Measurements from ENCODE around the gene ITGB7. TPM values are rescaled to one million over a fixed set of nuclear protein-coding genes. Genes with fewer than 3 reads are reported as not detected.
A peak's percentile ranks its signal among the peaks of the same experiment; 100 is the strongest.

Gene ITGB7
- total RNA-seq, 2 experiments from 2014 or later: 166 to 180 TPM

- ATAC-seq (ENCODE audit: poor library complexity) (peak; percentile 75), DNase-seq (peak; percentile 66 to 93 (median 78))
- Mint-ChIP-seq H3K9me3 (no peaks in the 10 kb centered on the region), H3K4me3 (peak overlapping the region; percentile 100), H3K27me3 (no peaks in the 10 kb centered on the region), H3K4me1 (ENCODE audit: low read depth) (peaks cover 86% of the 10 kb centered on the region), H3K36me3 (ENCODE audit: low read depth) (peaks cover 34% of the 10 kb centered on the region), H3K27ac (peak overlapping the region; percentile 90)
- Histone ChIP-seq H3K4me3 (ENCODE audit: low read length) (peak overlapping the region; percentile 77), H3K4me1 (ENCODE audit: insufficient read depth, low read length) (peaks cover 84% of the 10 kb centered on the region), H3K27ac (ENCODE audit: low read depth in 1 of 2, low read length in 2 of 2) (peak overlapping the region; percentile 40 to 92), H3K9me3 (ENCODE audit: control insufficient read depth in 1 of 2, insufficient read depth in 1 of 2, low read length in 2 of 2) (no peaks in the 10 kb centered on the region), H3K36me3 (ENCODE audit: insufficient read depth, low read length) (peaks cover 10% of the 10 kb centered on the region), H3K27me3 (ENCODE audit: control insufficient read depth in 1 of 2, insufficient read depth in 2 of 2, low read length in 2 of 2) (no peaks in the 10 kb centered on the region)
- TF ChIP-seq, protein P1, sequence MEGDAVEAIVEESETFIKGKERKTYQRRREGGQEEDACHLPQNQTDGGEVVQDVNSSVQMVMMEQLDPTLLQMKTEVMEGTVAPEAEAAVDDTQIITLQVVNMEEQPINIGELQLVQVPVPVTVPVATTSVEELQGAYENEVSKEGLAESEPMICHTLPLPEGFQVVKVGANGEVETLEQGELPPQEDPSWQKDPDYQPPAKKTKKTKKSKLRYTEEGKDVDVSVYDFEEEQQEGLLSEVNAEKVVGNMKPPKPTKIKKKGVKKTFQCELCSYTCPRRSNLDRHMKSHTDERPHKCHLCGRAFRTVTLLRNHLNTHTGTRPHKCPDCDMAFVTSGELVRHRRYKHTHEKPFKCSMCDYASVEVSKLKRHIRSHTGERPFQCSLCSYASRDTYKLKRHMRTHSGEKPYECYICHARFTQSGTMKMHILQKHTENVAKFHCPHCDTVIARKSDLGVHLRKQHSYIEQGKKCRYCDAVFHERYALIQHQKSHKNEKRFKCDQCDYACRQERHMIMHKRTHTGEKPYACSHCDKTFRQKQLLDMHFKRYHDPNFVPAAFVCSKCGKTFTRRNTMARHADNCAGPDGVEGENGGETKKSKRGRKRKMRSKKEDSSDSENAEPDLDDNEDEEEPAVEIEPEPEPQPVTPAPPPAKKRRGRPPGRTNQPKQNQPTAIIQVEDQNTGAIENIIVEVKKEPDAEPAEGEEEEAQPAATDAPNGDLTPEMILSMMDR (IDR thresholded peaks at IDR 0.05): no peak
- ChIA-PET POLR2A (interaction anchor here (0.7 to 5.6 kb wide), 32 partner anchors 10 to 635 kb away, joined by 3 to 43 read pairs (median 5); partner anchors contain the start of genes AAAS, CSAD, ESPL1 and ITGB7), CTCF (interaction anchor here (0.5 to 8.3 kb wide), 8 partner anchors 10 to 101 kb away, joined by 3 to 68 read pairs (median 3); partner anchors contain the start of genes AAAS, ESPL1 and ITGB7)
- intact Hi-C loops (cut with DNase I, micrococcal nuclease): loop anchor here (1.0 to 5.0 kb wide), 3 partner anchors 38 to 47 kb away; partner anchors contain the start of genes CSAD (in 2 of the 2), ZNF740 (in 2 of the 2) and ESPL1 (in 1 of the 2)
These were observed 13.1 kb upstream of the ITGB7 start for GRCh38 chr12:53219956-53220693.

DNA sequence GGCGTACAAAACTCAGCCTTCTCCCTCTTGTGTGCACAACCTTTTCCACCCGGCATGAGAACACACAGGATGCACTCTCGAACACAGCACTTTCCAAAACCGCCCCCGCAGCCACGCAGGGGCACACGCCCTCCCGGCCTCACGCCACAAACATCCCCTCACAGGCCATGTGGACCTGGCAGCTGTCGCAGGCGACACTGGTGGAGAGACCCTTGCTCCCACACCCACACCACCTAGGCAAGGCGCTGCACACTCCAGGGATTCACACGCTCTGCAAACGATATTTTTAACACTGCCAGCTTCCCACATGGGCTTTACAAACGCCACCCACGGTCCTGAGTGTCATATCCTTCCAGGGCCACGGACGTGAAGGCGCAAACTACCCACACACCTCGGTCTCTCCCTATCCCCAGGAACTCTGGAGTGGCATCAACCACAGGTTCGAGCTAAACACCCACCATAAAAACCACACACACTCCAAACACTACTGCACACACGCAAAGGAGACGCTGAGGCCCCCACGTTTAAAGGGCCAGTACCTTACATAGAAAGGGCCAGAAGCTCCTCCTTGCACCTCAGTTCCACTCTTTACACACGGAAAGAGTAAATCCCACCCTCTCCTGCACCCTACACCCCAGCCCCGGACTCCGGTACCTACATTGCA is 12.4 kb upstream of the ITGB7 start:
- H3K27ac Mint-ChIP-seq: peak overlapping the region; percentile 90
- ChIA-PET CTCF (interaction anchor here (0.6 to 8.3 kb wide), 6 partner anchors 13 to 102 kb away, joined by 3 to 68 read pairs (median 4); partner anchors contain the start of genes AAAS, ESPL1 and ITGB7), POLR2A (interaction anchor here (0.7 to 5.6 kb wide), 31 partner anchors 11 to 634 kb away, joined by 3 to 43 read pairs (median 5); partner anchors contain the start of genes AAAS, CSAD, ESPL1 and ITGB7)
- H3K9me3 ChIP-seq (ENCODE audit: control insufficient read depth in 1 of 2, insufficient read depth in 1 of 2, low read length in 2 of 2): no peaks in the 10 kb centered on the region
- H3K4me3 ChIP-seq (ENCODE audit: low read length): peak overlapping the region; percentile 77
- peaks cover 41% of the 10 kb centered on the region for H3K36me3 Mint-ChIP-seq (ENCODE audit: low read depth)
- intact Hi-C loops (cut with DNase I, micrococcal nuclease): no loop called here
- TF ChIP-seq, protein P1 (IDR thresholded peaks at IDR 0.05): no peak
- peaks cover 80% of the 10 kb centered on the region for H3K4me1 Mint-ChIP-seq (ENCODE audit: low read depth)
- peak; percentile 13 for ATAC-seq (ENCODE audit: poor library complexity)
- peaks cover 17% of the 10 kb centered on the region for H3K36me3 ChIP-seq (ENCODE audit: insufficient read depth, low read length)
- H3K27me3 Mint-ChIP-seq: no peaks in the 10 kb centered on the region
- H3K9me3 Mint-ChIP-seq: no peaks in the 10 kb centered on the region
- H3K4me3 Mint-ChIP-seq: peak overlapping the region; percentile 100
- H3K27ac ChIP-seq (ENCODE audit: low read depth in 1 of 2, low read length in 2 of 2): peak overlapping the region; percentile 40 to 92
- peaks cover 82% of the 10 kb centered on the region for H3K4me1 ChIP-seq (ENCODE audit: insufficient read depth, low read length)
- H3K27me3 ChIP-seq (ENCODE audit: control insufficient read depth in 1 of 2, insufficient read depth in 2 of 2, low read length in 2 of 2): no peaks in the 10 kb centered on the region
- peak in 8 of 14 experiments; percentile 29 to 82 (median 58) for DNase-seq

GRCh38 chr12:53218551-53219291 is 11.7 kb upstream of the ITGB7 start:
- POLR2A ChIA-PET: interaction anchor here (0.7 to 5.6 kb wide), 20 partner anchors 11 to 161 kb away, joined by 3 to 43 read pairs (median 14); partner anchors contain the start of genes AAAS, CSAD, ESPL1 and ITGB7
- H3K36me3 Mint-ChIP-seq (ENCODE audit: low read depth): peaks cover 48% of the 10 kb centered on the region
- H3K9me3 Mint-ChIP-seq: no peaks in the 10 kb centered on the region
- H3K36me3 ChIP-seq (ENCODE audit: insufficient read depth, low read length): peaks cover 24% of the 10 kb centered on the region
- TF ChIP-seq, protein P1 (IDR thresholded peaks at IDR 0.05): no peak
- H3K27me3 ChIP-seq (ENCODE audit: control insufficient read depth in 1 of 2, insufficient read depth in 2 of 2, low read length in 2 of 2): no peaks in the 10 kb centered on the region
- peaks cover 81% of the 10 kb centered on the region for H3K4me1 ChIP-seq (ENCODE audit: insufficient read depth, low read length)
- H3K4me3 Mint-ChIP-seq: peak overlapping the region; percentile 100
- peak overlapping the region; percentile 45 to 92 for H3K27ac ChIP-seq (ENCODE audit: low read depth in 1 of 2, low read length in 2 of 2)
- DNase-seq (peak in 1 of 14 experiments; percentile 24), ATAC-seq (ENCODE audit: poor library complexity) (no peak)
- peak overlapping the region; percentile 77 for H3K4me3 ChIP-seq (ENCODE audit: low read length)
- H3K27ac Mint-ChIP-seq: peak overlapping the region; percentile 90
- peaks cover 80% of the 10 kb centered on the region for H3K4me1 Mint-ChIP-seq (ENCODE audit: low read depth)
- no peaks in the 10 kb centered on the region for H3K27me3 Mint-ChIP-seq
- H3K9me3 ChIP-seq (ENCODE audit: control insufficient read depth in 1 of 2, insufficient read depth in 1 of 2, low read length in 2 of 2): no peaks in the 10 kb centered on the region
- intact Hi-C loops (cut with DNase I, micrococcal nuclease): no loop called here
- CTCF ChIA-PET: interaction anchor here (1.6 to 8.3 kb wide), 3 partner anchors 33 to 103 kb away, joined by 5 to 68 read pairs (median 19); partner anchors contain the start of genes AAAS and ESPL1

Data from CD4-positive, alpha-beta T cell (primary cell).